Liver (tissue), 9 donors: ENCODE results near the gene CAPN15. TPM values are rescaled to one million over a fixed set of nuclear protein-coding genes. Genes with fewer than 3 reads are reported as not detected.

ENCODE experiments used
- DNase-seq: peaks from one replicate; pipeline ENCODE4 v3.0.0-alpha.2; 2017; ENCODE audit warnings: low spot score
- H3K27ac ChIP-seq, 2 donors: one replicate each; pipeline ENCODE4 v1.7.0; 2013; ENCODE audit warnings: inconsistent platforms in 2 of 2, low read length in 2 of 2, control low read depth in 1 of 2, low read depth in 1 of 2, mild to moderate bottlenecking in 1 of 2
- H3K27me3 ChIP-seq, 4 donors: one replicate each; pipeline versions ENCODE4 v1.6.1 to v1.7.0; 2013; ENCODE audit warnings: low read length in 3 of 4, inconsistent platforms in 1 of 4, mild to moderate bottlenecking in 1 of 4, moderate library complexity in 1 of 4; ENCODE audit not compliant: control insufficient read depth in 4 of 4, insufficient read depth in 4 of 4
- H3K36me3 ChIP-seq, 4 donors: one replicate each; pipeline versions ENCODE4 v1.6.1 to v1.7.0; 2013; ENCODE audit warnings: low read length in 3 of 4, mild to moderate bottlenecking in 3 of 4, low read depth in 1 of 4, moderate library complexity in 1 of 4; ENCODE audit not compliant: control insufficient read depth in 4 of 4, insufficient read depth in 3 of 4
- H3K4me1 ChIP-seq, 4 donors: one replicate each; pipeline versions ENCODE4 v1.6.1 to v1.7.0; 2013; ENCODE audit warnings: low read length in 3 of 4, mild to moderate bottlenecking in 3 of 4, moderate library complexity in 1 of 4; ENCODE audit not compliant: control insufficient read depth in 4 of 4, insufficient read depth in 4 of 4
- H3K4me3 ChIP-seq, 3 donors: one replicate each; pipeline versions ENCODE4 v1.6.1 to v1.7.0; 2013; ENCODE audit warnings: low read length in 3 of 3, control low read depth in 1 of 3, low read depth in 1 of 3, mild to moderate bottlenecking in 1 of 3
- H3K9ac ChIP-seq, 2 donors: one replicate each; pipeline ENCODE4 v1.7.0; 2013; ENCODE audit warnings: low read length in 2 of 2, mild to moderate bottlenecking in 2 of 2, moderate library complexity in 2 of 2, control low read depth in 1 of 2, low read depth in 1 of 2
- H3K9me3 ChIP-seq, 4 donors: one replicate each; pipeline versions ENCODE4 v1.6.1 to v1.7.0; 2013; ENCODE audit warnings: low read length in 3 of 4; ENCODE audit not compliant: control insufficient read depth in 4 of 4
- CTCF ChIP-seq: fragments of 150-350 bp; IDR thresholded peaks from 2 replicates; pipeline ENCODE4 v1.5.1; 2017; ENCODE audit warnings: improper control_type of control experiment, low read depth, low read length; ENCODE audit not compliant: missing input control
- EGR1 ChIP-seq, 2 donors: IDR thresholded peaks; 2 replicates each; pipeline ENCODE4 v1.6.1; 2016 to 2018; ENCODE audit warnings: antibody characterized with exemption in 2 of 2, low read depth in 2 of 2
- FOXA1 ChIP-seq: IDR thresholded peaks from 2 replicates; pipeline ENCODE4 v1.6.1; 2016; ENCODE audit warnings: antibody characterized with exemption
- FOXA2 ChIP-seq: IDR thresholded peaks from 2 replicates; pipeline ENCODE4 v1.6.1; 2016; ENCODE audit warnings: antibody characterized with exemption
- GABPA ChIP-seq, 2 donors: IDR thresholded peaks in 1 of 2; conservative IDR thresholded peaks in 1 of 2; 2 replicates each; pipeline ENCODE4 v1.6.1; 2016; ENCODE audit warnings: antibody characterized with exemption in 2 of 2, mild to moderate bottlenecking in 1 of 2, moderate library complexity in 1 of 2
- HNF4A ChIP-seq, 2 donors: conservative IDR thresholded peaks; 2 replicates each; pipeline ENCODE4 v1.6.1; 2016; ENCODE audit warnings: antibody characterized with exemption in 2 of 2, mild to moderate bottlenecking in 2 of 2
- JUND ChIP-seq, 2 donors: IDR thresholded peaks; 2 replicates each; pipeline ENCODE4 v1.6.1; 2016; ENCODE audit warnings: antibody characterized with exemption in 2 of 2
- NR2F2 ChIP-seq: IDR thresholded peaks from 2 replicates; pipeline ENCODE4 v1.6.1; 2016; ENCODE audit warnings: antibody characterized with exemption
- RAD21 ChIP-seq, 2 donors: IDR thresholded peaks; 2 replicates each; pipeline ENCODE4 v1.6.1; 2016; ENCODE audit warnings: antibody characterized with exemption in 2 of 2, mild to moderate bottlenecking in 2 of 2
- RXRA ChIP-seq, 2 donors: IDR thresholded peaks; 2 replicates each; pipeline ENCODE4 v1.6.1; 2017 to 2018; ENCODE audit warnings: antibody characterized with exemption in 2 of 2, mild to moderate bottlenecking in 1 of 2
- SP1 ChIP-seq: IDR thresholded peaks from 2 replicates; pipeline ENCODE4 v1.6.1; 2018; ENCODE audit warnings: antibody characterized with exemption, mild to moderate bottlenecking
- ZBTB33 ChIP-seq: IDR thresholded peaks from 2 replicates; pipeline ENCODE4 v1.6.1; 2016; ENCODE audit warnings: antibody characterized with exemption
- WGBS: extraction: QIAGEN DNeasy Blood & Tissue Kit; methylation state at CpG from one replicate; pipeline ENCODE4 v1.1.7; 2013; 5-methylcytosine and 5-hydroxymethylcytosine counted together
- polyA plus RNA-seq, 2 donors: library from polyadenylated mRNA; stranded (reverse) in 1 of 2; unstranded in 1 of 2; fragments of 200-250 nt in 1 of 2; fragments of >200 nt in 1 of 2; fragmentation: Nextera tagmentation in 1 of 2; extraction: Ambion mirVana in 1 of 2; gene quantifications; one replicate each; pipeline versions ENCODE4 v1.2.1 to v1.2.3, GENCODE V29; 2013 to 2015
- total RNA-seq, 2 donors: library from RNA; depleted of rRNA; stranded (reverse); fragments of >200 nt; gene quantifications; one replicate each; pipeline ENCODE4 v1.2.3, GENCODE V29; 2014
- TF ChIP-seq, protein P1 (sequence below): IDR thresholded peaks from 2 replicates; pipeline ENCODE4 v1.6.1; 2016; ENCODE audit warnings: antibody characterized with exemption
- TF ChIP-seq, protein P2 (sequence below): IDR thresholded peaks from 2 replicates; pipeline ENCODE4 v1.6.1; 2016; ENCODE audit warnings: antibody characterized with exemption
- TF ChIP-seq, protein P3 (sequence below): IDR thresholded peaks from 2 replicates; pipeline ENCODE4 v1.6.1; 2016; ENCODE audit warnings: antibody characterized with exemption, mild to moderate bottlenecking
- donor health status: healthy.
- donor health status: healthy.
- donor health status: healthy.
- donor health status: healthy.
- donor health status: healthy.

CAPN15 gene
- total and polyA plus RNA-seq, 4 donors: 5.9 to 37.2 (median 21.6) TPM

GRCh38 chr16:554640-555365, 27.3 kb downstream of the CAPN15 start:
- H3K27ac ChIP-seq: no peak overlapping the region
- 87% methylated on average over 54 of the region's 54 CpGs for WGBS
- peaks cover 0 to 20% (median 8%) of the 10 kb centered on the region in 4 donors for H3K36me3 ChIP-seq
- TF ChIP-seq, protein P1, sequence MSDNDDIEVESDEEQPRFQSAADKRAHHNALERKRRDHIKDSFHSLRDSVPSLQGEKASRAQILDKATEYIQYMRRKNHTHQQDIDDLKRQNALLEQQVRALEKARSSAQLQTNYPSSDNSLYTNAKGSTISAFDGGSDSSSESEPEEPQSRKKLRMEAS: no peak
- TF ChIP-seq, protein P2, sequence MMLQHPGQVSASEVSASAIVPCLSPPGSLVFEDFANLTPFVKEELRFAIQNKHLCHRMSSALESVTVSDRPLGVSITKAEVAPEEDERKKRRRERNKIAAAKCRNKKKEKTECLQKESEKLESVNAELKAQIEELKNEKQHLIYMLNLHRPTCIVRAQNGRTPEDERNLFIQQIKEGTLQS: no peak
- TF ChIP-seq FOXA2 (no peak), FOXA1 (no peak), EGR1 (IDR thresholded peaks at IDR 0.05; ENCODE audit: low read depth in 2 of 2) (no peak), CTCF (no peak)
- TF ChIP-seq, protein P3, sequence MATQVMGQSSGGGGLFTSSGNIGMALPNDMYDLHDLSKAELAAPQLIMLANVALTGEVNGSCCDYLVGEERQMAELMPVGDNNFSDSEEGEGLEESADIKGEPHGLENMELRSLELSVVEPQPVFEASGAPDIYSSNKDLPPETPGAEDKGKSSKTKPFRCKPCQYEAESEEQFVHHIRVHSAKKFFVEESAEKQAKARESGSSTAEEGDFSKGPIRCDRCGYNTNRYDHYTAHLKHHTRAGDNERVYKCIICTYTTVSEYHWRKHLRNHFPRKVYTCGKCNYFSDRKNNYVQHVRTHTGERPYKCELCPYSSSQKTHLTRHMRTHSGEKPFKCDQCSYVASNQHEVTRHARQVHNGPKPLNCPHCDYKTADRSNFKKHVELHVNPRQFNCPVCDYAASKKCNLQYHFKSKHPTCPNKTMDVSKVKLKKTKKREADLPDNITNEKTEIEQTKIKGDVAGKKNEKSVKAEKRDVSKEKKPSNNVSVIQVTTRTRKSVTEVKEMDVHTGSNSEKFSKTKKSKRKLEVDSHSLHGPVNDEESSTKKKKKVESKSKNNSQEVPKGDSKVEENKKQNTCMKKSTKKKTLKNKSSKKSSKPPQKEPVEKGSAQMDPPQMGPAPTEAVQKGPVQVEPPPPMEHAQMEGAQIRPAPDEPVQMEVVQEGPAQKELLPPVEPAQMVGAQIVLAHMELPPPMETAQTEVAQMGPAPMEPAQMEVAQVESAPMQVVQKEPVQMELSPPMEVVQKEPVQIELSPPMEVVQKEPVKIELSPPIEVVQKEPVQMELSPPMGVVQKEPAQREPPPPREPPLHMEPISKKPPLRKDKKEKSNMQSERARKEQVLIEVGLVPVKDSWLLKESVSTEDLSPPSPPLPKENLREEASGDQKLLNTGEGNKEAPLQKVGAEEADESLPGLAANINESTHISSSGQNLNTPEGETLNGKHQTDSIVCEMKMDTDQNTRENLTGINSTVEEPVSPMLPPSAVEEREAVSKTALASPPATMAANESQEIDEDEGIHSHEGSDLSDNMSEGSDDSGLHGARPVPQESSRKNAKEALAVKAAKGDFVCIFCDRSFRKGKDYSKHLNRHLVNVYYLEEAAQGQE: no peak
- H3K4me3 ChIP-seq: no peak overlapping the region
- H3K27me3 ChIP-seq: peaks cover 0 to 5% (median 0%) of the 10 kb centered on the region in 4 donors
- no peaks in the 10 kb centered on the region for H3K9me3 ChIP-seq
- DNase-seq: no peak
- H3K9ac ChIP-seq: no peak overlapping the region
- H3K4me1 ChIP-seq: peaks cover 1 to 17% (median 8%) of the 10 kb centered on the region in 4 donors

DNA sequence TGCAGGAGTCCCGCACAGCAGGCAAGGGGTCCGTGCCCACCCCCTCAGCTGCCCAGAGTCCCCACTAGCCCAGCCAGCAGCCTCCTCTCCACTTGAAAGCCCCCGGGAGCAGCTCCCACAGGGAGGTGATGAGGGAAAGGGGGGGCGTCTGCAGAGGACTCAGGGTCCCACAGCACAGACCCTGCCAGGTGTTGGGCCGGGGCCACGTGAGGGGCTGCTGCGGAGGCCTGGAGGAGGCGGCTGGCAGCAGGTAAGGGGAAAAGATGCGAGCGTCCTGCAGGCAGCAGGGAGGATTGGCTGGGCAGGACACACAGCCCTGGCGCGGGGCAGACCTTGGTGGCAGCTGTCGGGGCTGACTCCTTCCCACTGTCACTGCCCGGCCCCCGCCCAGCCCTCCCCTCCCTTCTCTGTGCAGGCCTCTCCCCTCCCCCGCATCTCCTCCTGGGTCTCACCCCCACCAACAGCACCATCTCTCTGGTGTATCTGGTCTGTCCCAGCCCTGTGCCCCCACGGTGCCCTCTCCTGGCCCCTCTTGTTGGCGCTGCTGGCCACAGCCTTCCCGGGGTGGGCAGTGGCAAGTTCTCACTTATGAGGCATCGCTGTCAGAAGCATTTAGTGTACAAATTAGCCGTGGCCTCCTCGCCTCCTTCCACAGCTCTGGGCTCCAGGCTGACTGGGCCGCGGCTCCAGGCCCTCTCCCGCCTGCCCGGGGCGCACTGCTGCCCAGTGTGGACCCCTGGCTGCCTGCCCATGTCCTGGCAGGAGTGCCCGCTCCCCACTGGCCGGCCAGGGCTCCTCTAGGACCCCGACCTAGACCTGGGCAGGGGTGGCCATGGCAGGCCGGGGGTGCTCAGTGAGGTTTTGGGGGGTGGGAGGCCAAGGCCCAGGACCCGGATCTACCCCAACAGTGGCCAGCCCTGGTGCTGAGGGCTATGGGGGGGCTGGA, 28.3 kb downstream of the CAPN15 start:
- Histone ChIP-seq H3K9me3 (no peaks in the 10 kb centered on the region), H3K4me1 (peaks cover 3 to 17% (median 8%) of the 10 kb centered on the region in 4 donors), H3K4me3 (no peak overlapping the region), H3K9ac (no peak overlapping the region), H3K27ac (no peak overlapping the region), H3K36me3 (peaks cover 0 to 16% (median 8%) of the 10 kb centered on the region in 4 donors), H3K27me3 (peaks cover 0 to 5% (median under 1%) of the 10 kb centered on the region in 4 donors)
- TF ChIP-seq GABPA (IDR thresholded peaks at IDR 0.05 in 1 of 2, conservative IDR thresholded peaks at IDR 0.05 in 1 of 2) (no peak), JUND (IDR thresholded peaks at IDR 0.05) (no peak), EGR1 (IDR thresholded peaks at IDR 0.05; ENCODE audit: low read depth in 2 of 2) (no peak), HNF4A (conservative IDR thresholded peaks at IDR 0.05) (no peak), SP1 (no peak), RAD21 (IDR thresholded peaks at IDR 0.05) (no peak), ZBTB33 (no peak), RXRA (IDR thresholded peaks at IDR 0.05) (no peak), NR2F2 (no peak)
- TF ChIP-seq, protein P2: no peak
- TF ChIP-seq, protein P3: no peak
- 87% methylated on average over 32 of the region's 32 CpGs for WGBS
- no peak for DNase-seq
